ENCODE data around the gene HOXC9.

The HOXC9 gene

DNA sequence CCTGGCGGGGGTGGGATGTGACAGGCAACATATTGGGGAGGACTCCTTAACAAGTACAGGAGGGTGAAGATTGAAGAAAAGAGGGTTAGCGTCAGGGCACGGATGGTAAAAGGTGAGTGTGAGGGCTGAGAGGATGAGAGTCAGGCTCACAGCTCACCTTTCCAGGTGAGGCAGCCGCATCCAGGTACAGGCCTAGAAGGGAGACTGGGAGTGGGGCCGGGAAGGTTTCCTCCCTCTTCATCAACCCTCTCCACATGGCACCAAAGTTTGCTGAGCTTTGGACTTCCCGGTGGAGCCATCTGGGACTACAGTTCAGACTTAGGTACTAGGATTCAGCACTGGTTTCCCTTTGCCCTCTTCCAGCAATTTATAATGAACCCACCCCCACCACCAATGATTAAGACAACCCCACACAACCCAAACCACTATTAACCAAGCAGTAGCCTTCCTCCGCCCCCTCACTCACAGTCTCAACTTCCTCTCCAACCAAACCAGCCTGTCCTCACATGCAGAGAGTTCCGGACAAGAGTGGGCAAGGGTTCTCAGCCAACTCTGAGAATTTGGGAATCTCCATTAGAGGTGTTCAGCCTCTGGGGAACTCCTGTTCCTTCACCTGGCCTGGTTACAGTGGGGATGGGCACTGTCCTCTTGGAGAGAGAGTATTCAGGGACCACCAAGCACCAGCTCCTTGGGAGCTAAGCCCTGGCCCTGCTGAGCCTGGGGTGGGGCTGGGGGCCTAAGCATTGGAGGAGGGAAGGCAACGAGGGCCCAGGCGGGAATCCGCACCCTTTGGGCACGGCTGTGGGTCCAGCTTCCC, 51.3 kb downstream of the HOXC9 start:
- Histone ChIP-seq H3K9me3 (no peaks in the 10 kb centered on the region), H3K4me3 (peak overlapping the region in 1 of 2 donors; percentile 1), H3K4me1 (peaks cover 0 to 28% (median 17%) of the 10 kb centered on the region in 4 donors), H3K27ac (no peak overlapping the region), H3K36me3 (no peaks in the 10 kb centered on the region), H3K27me3 (no peaks in the 10 kb centered on the region)
- intact Hi-C loops (cut with DNase I; ENCODE audit: low total_unique reads), result no loop called here
- DNase-seq, result no peak
- TF ChIP-seq, protein P1, sequence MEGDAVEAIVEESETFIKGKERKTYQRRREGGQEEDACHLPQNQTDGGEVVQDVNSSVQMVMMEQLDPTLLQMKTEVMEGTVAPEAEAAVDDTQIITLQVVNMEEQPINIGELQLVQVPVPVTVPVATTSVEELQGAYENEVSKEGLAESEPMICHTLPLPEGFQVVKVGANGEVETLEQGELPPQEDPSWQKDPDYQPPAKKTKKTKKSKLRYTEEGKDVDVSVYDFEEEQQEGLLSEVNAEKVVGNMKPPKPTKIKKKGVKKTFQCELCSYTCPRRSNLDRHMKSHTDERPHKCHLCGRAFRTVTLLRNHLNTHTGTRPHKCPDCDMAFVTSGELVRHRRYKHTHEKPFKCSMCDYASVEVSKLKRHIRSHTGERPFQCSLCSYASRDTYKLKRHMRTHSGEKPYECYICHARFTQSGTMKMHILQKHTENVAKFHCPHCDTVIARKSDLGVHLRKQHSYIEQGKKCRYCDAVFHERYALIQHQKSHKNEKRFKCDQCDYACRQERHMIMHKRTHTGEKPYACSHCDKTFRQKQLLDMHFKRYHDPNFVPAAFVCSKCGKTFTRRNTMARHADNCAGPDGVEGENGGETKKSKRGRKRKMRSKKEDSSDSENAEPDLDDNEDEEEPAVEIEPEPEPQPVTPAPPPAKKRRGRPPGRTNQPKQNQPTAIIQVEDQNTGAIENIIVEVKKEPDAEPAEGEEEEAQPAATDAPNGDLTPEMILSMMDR (IDR thresholded peaks at IDR 0.05), result no peak

DNA sequence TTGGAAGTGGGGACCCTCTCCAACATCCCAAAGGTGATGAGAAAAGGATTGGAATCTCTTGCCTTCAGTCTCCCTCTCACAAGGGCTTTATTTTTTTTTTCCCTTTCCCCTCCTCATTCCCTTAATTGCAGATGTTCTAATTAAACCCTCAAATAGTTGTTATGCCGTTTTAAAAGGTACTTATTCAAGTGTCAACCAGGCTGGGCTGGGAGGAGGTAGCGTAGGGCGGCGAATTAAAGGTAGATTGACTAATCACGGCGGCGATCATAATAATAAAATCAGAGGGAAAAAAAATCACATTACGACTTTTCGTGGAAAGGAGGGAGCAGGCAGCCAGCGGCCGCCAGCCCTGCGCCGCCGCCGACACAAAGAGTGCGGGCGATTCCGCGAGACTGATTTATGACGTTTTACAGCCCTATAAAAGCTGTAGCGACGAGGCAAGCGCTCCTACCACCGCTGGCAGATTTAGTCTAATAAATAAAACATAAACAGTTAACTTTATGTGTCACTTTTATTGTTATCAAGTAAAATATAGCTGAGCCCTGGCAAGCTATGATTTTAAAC, 52.0 kb downstream of the HOXC9 start:
- peak overlapping the region in 1 of 2 donors; percentile 1 for H3K4me3 ChIP-seq
- intact Hi-C loops (cut with DNase I; ENCODE audit: low total_unique reads), result no loop called here
- no peaks in the 10 kb centered on the region for H3K9me3 ChIP-seq
- DNase-seq, result no peak
- peaks cover 0 to 28% (median 17%) of the 10 kb centered on the region in 4 donors for H3K4me1 ChIP-seq
- H3K27me3 ChIP-seq, result no peaks in the 10 kb centered on the region
- no peaks in the 10 kb centered on the region for H3K36me3 ChIP-seq
- TF ChIP-seq, protein P1 (IDR thresholded peaks at IDR 0.05), result no peak
- H3K27ac ChIP-seq, result peak overlapping the region; percentile 49 to 69

DNA sequence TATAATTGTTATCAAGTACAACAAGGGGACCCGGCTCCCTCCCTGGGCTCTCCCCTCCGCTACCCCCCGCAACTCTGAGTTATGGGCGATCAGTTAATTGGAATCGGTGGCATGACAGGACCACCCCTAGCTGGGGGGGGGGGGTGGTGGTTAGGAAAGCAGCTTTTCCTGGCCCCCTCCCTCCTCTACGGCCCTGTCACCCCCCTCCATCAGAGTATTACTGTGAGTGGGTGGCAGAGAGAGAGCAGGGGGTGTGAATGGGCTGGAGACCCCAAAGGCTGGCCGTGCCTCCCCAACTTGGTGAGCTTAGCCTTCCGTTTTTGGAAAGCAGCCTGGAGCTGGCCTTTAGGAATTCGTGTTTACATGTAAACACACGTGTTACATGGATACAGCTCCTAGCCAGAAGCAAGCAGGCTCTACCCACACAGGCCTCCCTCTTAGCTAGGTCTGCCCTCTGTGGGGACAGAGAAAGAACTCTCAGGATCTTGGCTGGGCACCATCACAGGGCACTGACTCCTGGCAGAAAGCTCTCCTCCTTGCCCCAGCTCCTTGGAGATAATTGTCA, 52.6 kb downstream of the HOXC9 start:
- peak overlapping the region; percentile 49 to 69 for H3K27ac ChIP-seq
- intact Hi-C loops (cut with DNase I; ENCODE audit: low total_unique reads), result no loop called here
- peak overlapping the region in 1 of 2 donors; percentile 1 for H3K4me3 ChIP-seq
- no peak for DNase-seq
- peaks cover 0 to 28% (median 17%) of the 10 kb centered on the region in 4 donors for H3K4me1 ChIP-seq
- H3K27me3 ChIP-seq, result no peaks in the 10 kb centered on the region
- H3K9me3 ChIP-seq, result no peaks in the 10 kb centered on the region
- no peaks in the 10 kb centered on the region for H3K36me3 ChIP-seq
- TF ChIP-seq, protein P1 (IDR thresholded peaks at IDR 0.05), result no peak

Data from tibial artery (tissue), 4 donors.